WTC11 (cell line): ENCODE results near the gene CETN2. TPM values are rescaled to one million over a fixed set of nuclear protein-coding genes. Genes with fewer than 3 reads are reported as not detected.

Experiments
- ATAC-seq: fragments of 200-7000 bp; cut with Tn5 transposase; 2 replicates; pipeline ENCODE4 v1.10.0; 2021; ENCODE audit warnings: mild to moderate bottlenecking, moderate library complexity
- CTCF ChIA-PET: fragments of 300-600 bp; sonication (Branson Sonifier 250); formaldehyde crosslinking; loops from one replicate; lab custom pipeline; 2021; ENCODE audit warnings: antibody characterized with exemption; lab: Charles Lee
- POLR2A ChIA-PET: fragments of 350-600 bp; sonication (Branson Sonifier 250); formaldehyde crosslinking; loops from one replicate; lab custom pipeline; 2021; ENCODE audit warnings: antibody characterized with exemption; lab: Charles Lee
- DNase-seq: peaks from one replicate; pipeline ENCODE4 v3.0.0; 2021; ENCODE audit warnings: low spot score
- H3K27ac Mint-ChIP-seq: 2 replicates; pipeline ENCODE4 v1.8.0; 2021; ENCODE audit warnings: mixed read lengths
- H3K27me3 Mint-ChIP-seq: 2 replicates; pipeline ENCODE4 v1.8.0; 2021; ENCODE audit warnings: low read depth, mild to moderate bottlenecking, moderate library complexity, mixed read lengths
- H3K36me3 Mint-ChIP-seq: 2 replicates; pipeline ENCODE4 v1.8.0; 2021; ENCODE audit warnings: mixed read lengths
- H3K4me1 Mint-ChIP-seq: 2 replicates; pipeline ENCODE4 v1.8.0; 2022; ENCODE audit warnings: mixed read lengths
- H3K4me3 Mint-ChIP-seq: 2 replicates; pipeline ENCODE4 v1.8.0; 2021; ENCODE audit warnings: mild to moderate bottlenecking, moderate library complexity, mixed read lengths
- H3K9me3 Mint-ChIP-seq: 2 replicates; pipeline ENCODE4 v1.8.0; 2021; ENCODE audit warnings: mixed read lengths
- AFF4 ChIP-seq: sonication (generic); formaldehyde crosslinking; IDR thresholded peaks from 2 replicates; pipeline ENCODE4 v1.8.1; 2023; ENCODE audit warnings: mild to moderate bottlenecking, missing genetic modification reagents, borderline replicate concordance
- ARID4B ChIP-seq: sonication (generic); formaldehyde crosslinking; IDR thresholded peaks from 2 replicates; pipeline ENCODE4 v1.8.0; 2023; ENCODE audit warnings: missing genetic modification reagents, mild to moderate bottlenecking, borderline replicate concordance
- ATF1 ChIP-seq: sonication (generic); formaldehyde crosslinking; IDR thresholded peaks from 2 replicates; pipeline ENCODE4 v1.8.1; 2023; ENCODE audit warnings: mild to moderate bottlenecking, moderate library complexity, missing genetic modification reagents
- E2F4 ChIP-seq: sonication (generic); formaldehyde crosslinking; IDR thresholded peaks from 2 replicates; pipeline ENCODE4 v1.8.1; 2022; ENCODE audit warnings: low read depth, mild to moderate bottlenecking, moderate library complexity, missing genetic modification reagents, borderline replicate concordance
- EMX1 ChIP-seq: fragments of 250-450 bp; sonication (Bioruptor Pico); IDR thresholded peaks from 2 replicates; pipeline ENCODE4 v1.8.0; 2021; ENCODE audit warnings: mild to moderate bottlenecking
- ERG ChIP-seq: fragments of 250-450 bp; sonication (Bioruptor Pico); IDR thresholded peaks from 2 replicates; pipeline ENCODE4 v1.8.0; 2021; ENCODE audit warnings: mild to moderate bottlenecking
- ETV6 ChIP-seq: sonication (generic); formaldehyde crosslinking; IDR thresholded peaks from 2 replicates; pipeline ENCODE4 v1.8.1; 2022; ENCODE audit warnings: mild to moderate bottlenecking, missing genetic modification reagents
- HMGXB4 ChIP-seq: sonication (generic); formaldehyde crosslinking; IDR thresholded peaks from 2 replicates; pipeline ENCODE4 v1.8.1; 2023; ENCODE audit warnings: mild to moderate bottlenecking, moderate library complexity, missing genetic modification reagents
- NFATC4 ChIP-seq: fragments of 250-450 bp; sonication (Bioruptor Pico); IDR thresholded peaks from 2 replicates; pipeline ENCODE4 v1.9.0; 2021; ENCODE audit warnings: mild to moderate bottlenecking
- RELA ChIP-seq: sonication (generic); formaldehyde crosslinking; IDR thresholded peaks from 2 replicates; pipeline ENCODE4 v1.8.1; 2022; ENCODE audit warnings: missing genetic modification reagents, mild to moderate bottlenecking, borderline replicate concordance
- RORB ChIP-seq: fragments of 250-450 bp; sonication (Bioruptor Pico); IDR thresholded peaks from 2 replicates; pipeline ENCODE4 v1.9.0; 2021; ENCODE audit warnings: mild to moderate bottlenecking
- SOX15 ChIP-seq: fragments of 250-450 bp; sonication (Bioruptor Pico); IDR thresholded peaks from 2 replicates; pipeline ENCODE4 v1.9.0; 2021; ENCODE audit warnings: mild to moderate bottlenecking
- TEAD4 ChIP-seq: sonication (generic); formaldehyde crosslinking; IDR thresholded peaks from 2 replicates; pipeline ENCODE4 v1.8.0; 2022; ENCODE audit warnings: mild to moderate bottlenecking, missing genetic modification reagents
- TP53 ChIP-seq: sonication (generic); formaldehyde crosslinking; IDR thresholded peaks from 2 replicates; pipeline ENCODE4 v1.8.1; 2023; ENCODE audit warnings: mild to moderate bottlenecking, missing genetic modification reagents
- ZBTB21 ChIP-seq: sonication (generic); formaldehyde crosslinking; IDR thresholded peaks from 2 replicates; pipeline ENCODE4 v1.8.1; 2023; ENCODE audit warnings: mild to moderate bottlenecking, missing genetic modification reagents, borderline replicate concordance
- ZNF263 ChIP-seq: sonication (generic); formaldehyde crosslinking; IDR thresholded peaks from 2 replicates; pipeline ENCODE4 v1.8.1; 2022; ENCODE audit warnings: low read depth, mild to moderate bottlenecking, moderate library complexity, missing genetic modification reagents
- ZSCAN18 ChIP-seq: fragments of 250-450 bp; sonication (Bioruptor Pico); IDR thresholded peaks from 2 replicates; pipeline ENCODE4 v2.1.2; 2022; ENCODE audit warnings: mild to moderate bottlenecking, moderate library complexity
- total RNA-seq: library from RNA; stranded (reverse); gene quantifications from 3 replicates; pipeline ENCODE4 v1.2.3, GENCODE V29; 2021

The CETN2 gene
- total RNA-seq, 1 experiment from 2014 or later, result 20.5 TPM

- ATAC-seq, result no peak
- H3K9me3 Mint-ChIP-seq, result no peaks in the 10 kb centered on the region
- H3K4me3 Mint-ChIP-seq, result no peak overlapping the region
- H3K4me1 Mint-ChIP-seq, result peaks cover 20% of the 10 kb centered on the region
- H3K36me3 Mint-ChIP-seq, result peaks cover 3% of the 10 kb centered on the region; the same call in 1 of the 2 replicates
- no peak for TF ChIP-seq RORB (CRISPR knock-in tag)
- TF ChIP-seq E2F4 (CRISPR knock-in tag), result no peak
- no peak for TF ChIP-seq RELA (CRISPR knock-in tag)
- TF ChIP-seq ARID4B (CRISPR knock-in tag), result no peak
- TF ChIP-seq NFATC4, result no peak
- no peak for TF ChIP-seq ATF1 (CRISPR knock-in tag)
- TF ChIP-seq ETV6, result no peak
- no peak for TF ChIP-seq ZNF263 (CRISPR knock-in tag)
- TF ChIP-seq TP53 (CRISPR knock-in tag), result no peak
- no peak for TF ChIP-seq ZBTB21 (CRISPR knock-in tag)
- TF ChIP-seq SOX15 (CRISPR knock-in tag), result no peak
- TF ChIP-seq ERG, result no peak
- TF ChIP-seq HMGXB4 (CRISPR knock-in tag), result no peak
- no peak for TF ChIP-seq AFF4
- TF ChIP-seq ZSCAN18 (CRISPR knock-in tag), result no peak
- no peak for TF ChIP-seq TEAD4 (CRISPR knock-in tag)
- no peak for TF ChIP-seq EMX1 (CRISPR knock-in tag)
- TF ChIP-seq, all 79 proteins: peak for 0
- no peak overlapping the region for H3K27ac Mint-ChIP-seq
- ChIA-PET CTCF (no interaction called here), POLR2A (no interaction called here)
- H3K27me3 Mint-ChIP-seq, result no peaks in the 10 kb centered on the region
- DNase-seq, result no peak
Measured at GRCh38 chrX:152843852-152844251, 13.3 kb upstream of the CETN2 start.
